Endodermal cell (in vitro differentiated cells): Measurements from ENCODE around the gene KIAA0586. TPM values are rescaled to one million over a fixed set of nuclear protein-coding genes. Genes with fewer than 3 reads are reported as not detected.
"Not testable (repeated sequence)": the region's sequence is repeated elsewhere in the genome, so short reads cannot be mapped to it uniquely, and the experiment has no call there.

ENCODE experiments used
- DNase-seq: peaks from one replicate; pipeline ENCODE4 v3.0.0-alpha.2; 2017
- H3K27ac ChIP-seq: 2 replicates; pipeline ENCODE4 v1.5.1; 2013; ENCODE audit warnings: mild to moderate bottlenecking, low read depth, low read length, moderate library complexity
- H3K27me3 ChIP-seq: 2 replicates; pipeline ENCODE4 v1.6.1; 2013; ENCODE audit warnings: mild to moderate bottlenecking, low read length, moderate library complexity; ENCODE audit not compliant: insufficient read depth, control insufficient read depth, poor library complexity, severe bottlenecking
- H3K36me3 ChIP-seq: 2 replicates; pipeline ENCODE4 v1.7.0; 2013; ENCODE audit warnings: mild to moderate bottlenecking, low read length, moderate library complexity; ENCODE audit not compliant: control insufficient read depth, insufficient read depth
- H3K4me1 ChIP-seq: one replicate; pipeline ENCODE4 v1.7.0; 2013; ENCODE audit warnings: low read length; ENCODE audit not compliant: control insufficient read depth, insufficient read depth
- H3K4me3 ChIP-seq: 2 replicates; pipeline ENCODE4 v1.5.1; 2013; ENCODE audit warnings: mild to moderate bottlenecking, low read length, moderate library complexity
- H3K9ac ChIP-seq: 2 replicates; pipeline ENCODE4 v1.6.1; 2013; ENCODE audit warnings: mild to moderate bottlenecking, low read length, moderate library complexity; ENCODE audit not compliant: poor library complexity, severe bottlenecking; ENCODE audit errors: extremely low read depth
- H3K9me3 ChIP-seq: 2 replicates; pipeline ENCODE4 v1.6.1; 2013; ENCODE audit warnings: mild to moderate bottlenecking, low read length, moderate library complexity; ENCODE audit not compliant: control insufficient read depth
- H3K27ac Mint-ChIP-seq: 2 replicates; pipeline ENCODE4 v1.8.0; 2020; ENCODE audit warnings: mixed read lengths
- H3K27me3 Mint-ChIP-seq: 2 replicates; pipeline ENCODE4 v1.8.0; 2021; ENCODE audit warnings: mild to moderate bottlenecking, mixed read lengths; ENCODE audit not compliant: insufficient read depth
- H3K36me3 Mint-ChIP-seq: 2 replicates; pipeline ENCODE4 v1.8.0; 2020; ENCODE audit warnings: low read depth, mixed read lengths
- H3K4me1 Mint-ChIP-seq: 2 replicates; pipeline ENCODE4 v1.8.0; 2020; ENCODE audit warnings: mixed read lengths
- H3K4me3 Mint-ChIP-seq: 2 replicates; pipeline ENCODE4 v1.8.0; 2020; ENCODE audit warnings: mild to moderate bottlenecking, moderate library complexity, mixed read lengths
- H3K9me3 Mint-ChIP-seq: 2 replicates; pipeline ENCODE4 v1.8.0; 2020; ENCODE audit warnings: mild to moderate bottlenecking, mixed read lengths
- WGBS, 2 experiments: methylation state at CpG; one replicate each; pipeline versions ENCODE4 v1.1.5 to v1.1.7; 2013; ENCODE audit warnings: missing lambda C conversion rate in 2 of 2, mixed read lengths in 1 of 2; ENCODE audit not compliant: insufficient coverage in 1 of 2, insufficient read length in 1 of 2; 5-methylcytosine and 5-hydroxymethylcytosine counted together
- total RNA-seq, 2 donors: library from RNA; stranded (reverse); fragmentation: NEBNext Ultra II Directional in 1 of 2; extraction: Animal tissue kit (Norgen Biotek cat#: 25700) in 1 of 2; gene quantifications; 2 replicates in 1 of 2; 3 replicates in 1 of 2; pipeline ENCODE4 v1.2.1, GENCODE V29; 2021
- TF ChIP-seq, protein P1 (sequence below): fragments of 200-600 bp; sonication (generic); conservative IDR thresholded peaks from 2 replicates; pipeline ENCODE4 v1.5.0; 2021; ENCODE audit warnings: antibody characterized with exemption, mild to moderate bottlenecking

The KIAA0586 gene
- total RNA-seq, 2 donors from 2014 or later = 14.2 to 26.4 TPM

- DNase-seq = no peak
- Mint-ChIP-seq H3K4me3 (no peak overlapping the region), H3K9me3 (no peaks in the 10 kb centered on the region), H3K27ac (no peak overlapping the region), H3K27me3 (no peaks in the 10 kb centered on the region), H3K4me1 (no peaks in the 10 kb centered on the region), H3K36me3 (peaks cover 10% of the 10 kb centered on the region)
- Histone ChIP-seq H3K36me3 (peaks cover 36% of the 10 kb centered on the region), H3K4me3 (no peak overlapping the region), H3K9ac (no peak overlapping the region), H3K4me1 (no peaks in the 10 kb centered on the region), H3K9me3 (no peaks in the 10 kb centered on the region), H3K27me3 (no peaks in the 10 kb centered on the region), H3K27ac (no peak overlapping the region)
- 89 to 97% methylated on average over 4 of the region's 5 CpGs for WGBS, 2 experiments
- TF ChIP-seq, protein P1, sequence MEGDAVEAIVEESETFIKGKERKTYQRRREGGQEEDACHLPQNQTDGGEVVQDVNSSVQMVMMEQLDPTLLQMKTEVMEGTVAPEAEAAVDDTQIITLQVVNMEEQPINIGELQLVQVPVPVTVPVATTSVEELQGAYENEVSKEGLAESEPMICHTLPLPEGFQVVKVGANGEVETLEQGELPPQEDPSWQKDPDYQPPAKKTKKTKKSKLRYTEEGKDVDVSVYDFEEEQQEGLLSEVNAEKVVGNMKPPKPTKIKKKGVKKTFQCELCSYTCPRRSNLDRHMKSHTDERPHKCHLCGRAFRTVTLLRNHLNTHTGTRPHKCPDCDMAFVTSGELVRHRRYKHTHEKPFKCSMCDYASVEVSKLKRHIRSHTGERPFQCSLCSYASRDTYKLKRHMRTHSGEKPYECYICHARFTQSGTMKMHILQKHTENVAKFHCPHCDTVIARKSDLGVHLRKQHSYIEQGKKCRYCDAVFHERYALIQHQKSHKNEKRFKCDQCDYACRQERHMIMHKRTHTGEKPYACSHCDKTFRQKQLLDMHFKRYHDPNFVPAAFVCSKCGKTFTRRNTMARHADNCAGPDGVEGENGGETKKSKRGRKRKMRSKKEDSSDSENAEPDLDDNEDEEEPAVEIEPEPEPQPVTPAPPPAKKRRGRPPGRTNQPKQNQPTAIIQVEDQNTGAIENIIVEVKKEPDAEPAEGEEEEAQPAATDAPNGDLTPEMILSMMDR = no peak
Measured at GRCh38 chr14:58469309-58469708, 41.8 kb downstream of the KIAA0586 start.

- H3K4me3 Mint-ChIP-seq = no peak overlapping the region
Measured at GRCh38 chr14:58476320-58476719, 48.8 kb downstream of the KIAA0586 start.

GRCh38 chr14:58477653-58478052, 50.1 kb downstream of the KIAA0586 start:
- Mint-ChIP-seq H3K27ac (no peak overlapping the region), H3K36me3 (peaks cover 38% of the 10 kb centered on the region), H3K4me1 (no peaks in the 10 kb centered on the region), H3K27me3 (no peaks in the 10 kb centered on the region), H3K9me3 (peaks cover 6% of the 10 kb centered on the region), H3K4me3 (no peak overlapping the region)
- TF ChIP-seq, protein P1 = no peak
- Histone ChIP-seq H3K9me3 (no peaks in the 10 kb centered on the region), H3K9ac (no peak overlapping the region), H3K4me3 (no peak overlapping the region), H3K27me3 (no peaks in the 10 kb centered on the region), H3K27ac (no peak overlapping the region), H3K36me3 (peaks cover 20% of the 10 kb centered on the region), H3K4me1 (no peaks in the 10 kb centered on the region)
- 93 to 94% methylated on average over 2 of the region's 2 CpGs for WGBS, 2 experiments
- DNase-seq = no peak

More at GRCh38 chr14:58476320-58476719, 48.8 kb downstream of the KIAA0586 start:
- H3K27me3 ChIP-seq = no peaks in the 10 kb centered on the region
- H3K9ac ChIP-seq = no peak overlapping the region
- TF ChIP-seq, protein P1 = no peak
- 80 to 94% methylated on average over 1 of the region's 1 CpG for WGBS, 2 experiments
- H3K36me3 Mint-ChIP-seq = peaks cover 35% of the 10 kb centered on the region
- H3K27me3 Mint-ChIP-seq = no peaks in the 10 kb centered on the region
- peaks cover 6% of the 10 kb centered on the region for H3K9me3 Mint-ChIP-seq
- no peaks in the 10 kb centered on the region for H3K4me1 Mint-ChIP-seq
- no peak overlapping the region for H3K27ac Mint-ChIP-seq
- no peak overlapping the region for H3K27ac ChIP-seq
- H3K4me1 ChIP-seq = no peaks in the 10 kb centered on the region
- no peak for DNase-seq
- H3K9me3 ChIP-seq = no peaks in the 10 kb centered on the region
- H3K4me3 ChIP-seq = no peak overlapping the region
- H3K36me3 ChIP-seq = peaks cover 20% of the 10 kb centered on the region

DNA sequence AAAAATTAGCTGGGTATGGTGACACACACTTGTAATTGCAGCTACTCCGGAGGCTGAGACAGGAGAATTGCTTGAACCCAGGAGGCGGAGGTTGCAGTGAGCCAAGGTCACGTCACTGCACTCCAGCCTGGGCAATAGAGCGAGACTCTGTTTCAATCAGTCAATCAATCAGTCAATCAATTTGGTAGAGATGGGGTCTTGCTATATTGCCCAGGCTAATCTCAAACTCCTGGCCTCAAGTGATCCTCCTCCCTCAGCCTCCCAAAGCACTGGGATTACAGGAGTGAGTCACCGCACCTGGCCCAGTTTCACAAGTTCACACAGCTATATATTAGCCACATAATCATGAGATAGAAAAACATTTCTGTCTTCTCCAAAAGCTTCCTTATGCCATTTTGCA, 50.8 kb downstream of the KIAA0586 start:
- DNase-seq, H3K27ac Mint-ChIP-seq, H3K9me3 Mint-ChIP-seq, H3K4me3 Mint-ChIP-seq, H3K4me1 ChIP-seq, H3K27me3 Mint-ChIP-seq, H3K27me3 ChIP-seq, H3K27ac ChIP-seq, H3K4me3 ChIP-seq, H3K9ac ChIP-seq, H3K9me3 ChIP-seq, H3K4me1 Mint-ChIP-seq: not testable (repeated sequence)
- peaks cover 16% of the 10 kb centered on the region for H3K36me3 ChIP-seq
- peaks cover 39% of the 10 kb centered on the region for H3K36me3 Mint-ChIP-seq
- 94 to 97% methylated on average over 4 to 5 of the region's 5 CpGs for WGBS, 2 experiments
